ENCODE results near the gene PKP1.

PKP1 gene

DNA sequence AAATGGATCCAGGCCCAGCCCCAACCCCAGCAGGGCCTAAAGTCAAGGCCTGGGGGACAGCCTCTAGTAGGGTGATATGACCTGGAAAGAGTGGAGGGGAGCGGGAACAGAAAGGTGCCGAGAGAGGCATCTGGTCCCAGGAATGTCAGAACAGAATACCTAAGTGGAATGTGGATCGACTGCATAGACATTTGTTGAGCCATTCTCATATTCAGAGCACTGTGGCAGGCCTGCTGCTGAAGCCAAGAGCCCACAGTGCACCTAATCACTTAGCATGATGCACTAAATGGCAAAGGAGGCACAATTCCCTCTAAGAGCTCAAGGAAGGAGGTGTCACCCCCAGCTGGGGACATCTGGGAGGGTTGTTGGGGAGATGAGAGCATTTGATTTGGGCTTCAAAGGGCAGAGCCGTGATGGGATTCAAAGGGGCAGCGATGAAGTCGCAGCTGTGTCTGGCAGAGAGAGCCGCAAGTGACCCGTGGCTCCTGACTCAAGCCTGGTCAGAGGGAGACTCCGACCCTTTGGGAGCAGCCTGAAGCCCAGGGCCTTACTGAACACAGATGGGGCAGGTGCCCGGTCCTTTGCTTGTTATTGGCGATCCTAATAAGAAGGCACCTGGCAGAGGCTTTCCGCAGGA lies 8.6 kb upstream of the PKP1 start:
- Histone ChIP-seq H3K9me3 (ENCODE audit: control insufficient read depth, low read length) (no peaks in the 10 kb centered on the region), H3K9ac (ENCODE audit: low read length) (peak overlapping the region; percentile 47), H3K4me3 (ENCODE audit: low read length) (no peak overlapping the region), H3K27me3 (ENCODE audit: control insufficient read depth, insufficient read depth, low read length) (no peaks in the 10 kb centered on the region), H3K36me3 (ENCODE audit: control insufficient read depth, insufficient read depth, low read length) (no peaks in the 10 kb centered on the region), H3K4me1 (ENCODE audit: control insufficient read depth, insufficient read depth, low read length) (peaks cover 34% of the 10 kb centered on the region)

DNA sequence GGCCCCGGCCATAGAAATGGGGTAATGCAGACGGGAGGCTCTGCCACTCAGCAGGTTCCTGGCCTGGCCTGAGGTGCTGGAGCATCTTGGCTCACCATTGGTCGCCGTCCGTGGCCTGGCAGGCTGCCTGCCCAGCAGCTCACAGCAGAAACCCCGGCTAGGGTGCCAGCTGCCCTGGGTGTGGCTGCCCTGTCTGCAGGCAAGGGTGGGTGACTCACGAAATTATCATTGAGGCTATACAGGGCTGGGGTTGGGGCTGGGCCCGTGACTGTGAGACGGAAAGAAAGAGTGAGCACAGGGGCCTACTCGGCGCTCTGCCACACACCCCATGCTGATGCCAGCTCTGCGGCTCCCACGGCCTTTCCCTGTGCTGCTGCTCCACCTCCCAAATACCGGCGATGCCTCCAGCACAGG lies 8.0 kb upstream of the PKP1 start:
- Histone ChIP-seq H3K9ac (ENCODE audit: low read length) (peak overlapping the region; percentile 47), H3K27me3 (ENCODE audit: control insufficient read depth, insufficient read depth, low read length) (peaks cover under 1% of the 10 kb centered on the region), H3K36me3 (ENCODE audit: control insufficient read depth, insufficient read depth, low read length) (no peaks in the 10 kb centered on the region), H3K9me3 (ENCODE audit: control insufficient read depth, low read length) (no peaks in the 10 kb centered on the region), H3K4me1 (ENCODE audit: control insufficient read depth, insufficient read depth, low read length) (peaks cover 34% of the 10 kb centered on the region), H3K4me3 (ENCODE audit: low read length) (no peak overlapping the region)

DNA sequence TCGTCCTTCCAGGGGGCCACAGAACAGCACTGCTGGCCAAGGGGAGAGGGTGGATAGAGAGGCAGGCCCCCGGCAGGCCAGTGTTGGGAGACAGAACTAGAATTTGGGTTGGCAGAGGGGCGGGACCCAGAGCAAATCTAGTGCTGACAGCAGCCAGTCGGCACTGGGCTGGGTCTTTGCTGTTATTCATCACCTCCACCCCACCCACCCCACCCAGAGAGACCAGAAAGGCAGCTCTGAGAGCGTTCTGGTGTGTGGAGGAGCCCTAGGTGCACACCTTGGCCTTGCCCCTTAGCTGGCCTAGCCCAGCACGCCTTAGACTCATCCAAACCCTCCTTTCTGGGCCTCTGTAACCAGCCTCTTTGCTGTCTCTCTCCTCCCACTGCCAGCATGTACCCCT lies 6.4 kb upstream of the PKP1 start:
- H3K4me1 ChIP-seq (ENCODE audit: control insufficient read depth, insufficient read depth, low read length): peaks cover 34% of the 10 kb centered on the region
- no peak overlapping the region for H3K9ac ChIP-seq (ENCODE audit: low read length)
- no peaks in the 10 kb centered on the region for H3K9me3 ChIP-seq (ENCODE audit: control insufficient read depth, low read length)
- H3K27me3 ChIP-seq (ENCODE audit: control insufficient read depth, insufficient read depth, low read length): peaks cover 8% of the 10 kb centered on the region
- no peaks in the 10 kb centered on the region for H3K36me3 ChIP-seq (ENCODE audit: control insufficient read depth, insufficient read depth, low read length)
- H3K4me3 ChIP-seq (ENCODE audit: low read length): no peak overlapping the region

DNA sequence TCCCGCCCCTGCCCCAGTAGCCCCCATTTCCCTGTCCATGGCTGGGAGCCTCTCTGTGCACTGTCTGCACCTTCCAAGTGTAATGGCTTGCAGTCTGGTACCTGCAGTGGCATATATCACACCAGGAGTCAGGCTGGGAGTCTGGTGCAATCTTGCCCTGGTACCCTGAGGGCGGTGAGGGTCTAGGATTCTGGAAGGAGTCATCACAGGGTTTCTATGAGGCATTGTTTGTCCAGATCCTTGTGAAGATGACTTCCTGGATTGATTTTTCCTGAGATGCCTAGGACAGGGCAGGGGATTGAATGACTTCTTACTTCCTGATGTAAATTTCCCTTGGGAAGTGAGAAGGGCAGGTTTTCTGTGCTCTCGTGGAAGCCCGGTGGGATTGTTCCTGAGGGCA lies 5.9 kb upstream of the PKP1 start:
- Histone ChIP-seq H3K9me3 (ENCODE audit: control insufficient read depth, low read length) (no peaks in the 10 kb centered on the region), H3K4me1 (ENCODE audit: control insufficient read depth, insufficient read depth, low read length) (peaks cover 34% of the 10 kb centered on the region), H3K4me3 (ENCODE audit: low read length) (no peak overlapping the region), H3K36me3 (ENCODE audit: control insufficient read depth, insufficient read depth, low read length) (no peaks in the 10 kb centered on the region), H3K9ac (ENCODE audit: low read length) (no peak overlapping the region), H3K27me3 (ENCODE audit: control insufficient read depth, insufficient read depth, low read length) (peaks cover 8% of the 10 kb centered on the region)

DNA sequence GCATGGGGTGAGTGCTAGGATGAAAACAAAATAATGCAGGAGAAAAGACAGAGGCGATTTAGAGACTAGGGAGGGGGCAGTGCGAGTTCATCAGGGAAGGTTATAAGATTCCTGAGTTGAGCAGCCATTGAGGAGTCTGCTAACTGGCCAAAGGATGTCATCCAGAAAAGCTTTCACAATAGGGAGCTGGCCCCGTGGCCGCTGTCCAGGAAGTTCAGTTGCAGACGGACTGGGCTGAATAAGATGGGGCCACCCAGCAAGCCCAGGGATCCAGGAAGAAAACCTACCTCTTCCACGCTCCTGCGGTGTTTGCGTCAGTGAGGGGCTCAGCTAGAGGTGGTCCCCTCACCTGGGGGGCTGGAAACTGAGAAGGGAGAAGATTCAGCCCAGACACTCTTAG lies 4.0 kb upstream of the PKP1 start:
- Histone ChIP-seq H3K27me3 (ENCODE audit: control insufficient read depth, insufficient read depth, low read length) (peaks cover 26% of the 10 kb centered on the region), H3K4me3 (ENCODE audit: low read length) (no peak overlapping the region), H3K4me1 (ENCODE audit: control insufficient read depth, insufficient read depth, low read length) (peaks cover 46% of the 10 kb centered on the region), H3K9ac (ENCODE audit: low read length) (no peak overlapping the region), H3K9me3 (ENCODE audit: control insufficient read depth, low read length) (no peaks in the 10 kb centered on the region), H3K36me3 (ENCODE audit: control insufficient read depth, insufficient read depth, low read length) (no peaks in the 10 kb centered on the region)

DNA sequence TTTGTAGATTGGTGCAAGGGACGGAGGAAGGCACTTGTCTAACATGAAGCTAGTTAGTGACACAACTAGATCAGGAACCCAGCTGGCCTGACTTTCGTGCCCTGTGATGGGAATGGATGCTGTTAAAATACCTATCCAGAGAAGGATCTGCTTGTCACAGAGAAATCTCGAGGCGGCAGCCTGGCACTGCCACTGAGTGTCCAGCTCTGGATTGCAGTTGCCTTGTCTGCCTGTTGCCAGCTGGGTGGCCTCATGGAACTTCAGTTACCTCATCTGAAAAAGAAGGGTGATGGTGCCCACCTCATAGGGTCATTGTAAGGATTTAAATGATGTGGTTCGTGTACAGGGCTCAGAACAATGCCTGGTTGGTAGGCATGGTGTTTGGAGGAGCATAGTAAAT lies 2.4 kb upstream of the PKP1 start:
- Histone ChIP-seq H3K4me3 (ENCODE audit: low read length) (no peak overlapping the region), H3K4me1 (ENCODE audit: control insufficient read depth, insufficient read depth, low read length) (peaks cover 32% of the 10 kb centered on the region)

DNA sequence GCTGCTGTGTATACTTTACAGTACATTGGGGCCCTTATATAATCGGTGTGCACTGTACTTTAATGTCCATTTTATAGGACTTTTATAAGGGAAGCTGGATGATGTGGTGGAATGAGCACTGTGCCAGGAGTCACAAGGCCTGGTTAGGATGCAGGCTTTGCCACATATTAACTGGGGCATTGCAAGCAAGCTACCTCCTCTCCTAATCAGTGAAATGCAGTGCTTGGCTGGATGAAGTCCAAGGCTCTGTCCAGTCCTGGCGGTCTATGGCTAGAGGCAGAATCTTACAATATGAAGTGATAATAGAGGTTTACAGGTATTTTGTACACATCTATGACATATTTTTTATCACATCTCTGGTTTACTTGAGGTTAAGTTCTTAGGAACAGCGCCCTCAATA lies 1.7 kb upstream of the PKP1 start:
- H3K27me3 ChIP-seq (ENCODE audit: control insufficient read depth, insufficient read depth, low read length): peaks cover 45% of the 10 kb centered on the region
- H3K9ac ChIP-seq (ENCODE audit: low read length): no peak overlapping the region
- H3K9me3 ChIP-seq (ENCODE audit: control insufficient read depth, low read length): no peaks in the 10 kb centered on the region
- H3K4me1 ChIP-seq (ENCODE audit: control insufficient read depth, insufficient read depth, low read length): peaks cover 25% of the 10 kb centered on the region
- no peak overlapping the region for H3K4me3 ChIP-seq (ENCODE audit: low read length)
- H3K36me3 ChIP-seq (ENCODE audit: control insufficient read depth, insufficient read depth, low read length): no peaks in the 10 kb centered on the region

More for the DNA sequence above, 2.4 kb upstream of the PKP1 start:
- no peaks in the 10 kb centered on the region for H3K9me3 ChIP-seq (ENCODE audit: control insufficient read depth, low read length)
- H3K9ac ChIP-seq (ENCODE audit: low read length): no peak overlapping the region
- H3K27me3 ChIP-seq (ENCODE audit: control insufficient read depth, insufficient read depth, low read length): peaks cover 40% of the 10 kb centered on the region
- no peaks in the 10 kb centered on the region for H3K36me3 ChIP-seq (ENCODE audit: control insufficient read depth, insufficient read depth, low read length)

DNA sequence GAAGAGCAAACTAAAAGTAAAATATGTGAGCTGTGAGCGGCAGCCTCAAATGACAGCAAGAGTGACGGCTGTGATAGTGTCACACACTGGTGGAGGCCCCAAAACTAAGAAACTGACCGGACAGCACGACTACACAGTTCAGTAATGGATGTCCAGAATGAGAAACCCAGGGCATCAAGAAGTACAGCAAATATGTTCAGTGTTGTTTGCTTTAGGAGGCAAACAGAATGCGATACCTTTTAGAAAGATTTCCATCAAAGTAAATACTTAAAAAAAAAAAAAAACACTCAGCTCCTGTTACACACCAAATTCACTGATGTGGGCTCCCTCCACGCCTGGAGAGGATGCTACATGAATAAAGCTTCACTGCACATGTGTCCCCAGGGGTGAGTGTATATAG lies 1.1 kb upstream of the PKP1 start:
- peaks cover 45% of the 10 kb centered on the region for H3K27me3 ChIP-seq (ENCODE audit: control insufficient read depth, insufficient read depth, low read length)
- H3K9me3 ChIP-seq (ENCODE audit: control insufficient read depth, low read length): no peaks in the 10 kb centered on the region
- no peak overlapping the region for H3K9ac ChIP-seq (ENCODE audit: low read length)
- no peak overlapping the region for H3K4me3 ChIP-seq (ENCODE audit: low read length)
- H3K4me1 ChIP-seq (ENCODE audit: control insufficient read depth, insufficient read depth, low read length): peaks cover 19% of the 10 kb centered on the region
- no peaks in the 10 kb centered on the region for H3K36me3 ChIP-seq (ENCODE audit: control insufficient read depth, insufficient read depth, low read length)

DNA sequence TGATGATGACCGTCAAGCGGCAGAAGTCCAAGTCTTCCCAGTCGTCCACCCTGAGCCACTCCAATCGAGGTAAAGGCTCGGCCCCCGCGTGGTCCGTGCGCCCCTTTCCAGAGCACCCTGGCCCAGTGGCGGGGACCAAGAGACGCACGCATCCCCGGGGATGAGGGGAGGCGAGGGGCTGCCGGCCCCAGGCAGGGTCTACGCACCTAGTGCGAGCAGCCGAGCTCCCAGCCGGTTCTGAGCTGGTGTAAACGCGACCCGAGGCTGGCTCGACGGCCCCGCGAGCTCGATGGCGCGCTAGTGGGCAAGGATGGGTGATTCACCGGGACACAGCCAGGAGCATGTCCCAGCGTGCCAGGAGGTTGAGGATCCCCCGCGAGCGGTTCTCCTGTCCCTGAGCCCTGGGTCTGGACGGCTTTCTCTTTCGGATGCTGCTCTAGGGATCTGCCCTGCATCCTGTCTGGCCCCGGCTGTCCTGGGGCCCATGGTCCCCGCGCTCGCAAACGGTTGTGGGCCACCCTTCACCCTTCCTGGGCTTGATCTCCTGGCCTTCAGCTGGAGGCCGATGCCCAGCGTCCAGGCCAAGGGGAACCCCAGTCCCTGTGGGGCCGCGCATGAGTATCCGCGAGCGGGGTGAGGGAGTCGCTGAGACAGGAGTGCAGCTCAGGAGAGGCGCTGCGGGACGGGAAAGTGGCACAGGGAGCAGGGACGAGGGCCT lies 689 bp downstream of the PKP1 start:
- Histone ChIP-seq H3K4me3 (ENCODE audit: low read length) (no peak overlapping the region), H3K36me3 (ENCODE audit: control insufficient read depth, insufficient read depth, low read length) (no peaks in the 10 kb centered on the region), H3K27me3 (ENCODE audit: control insufficient read depth, insufficient read depth, low read length) (peaks cover 45% of the 10 kb centered on the region), H3K4me1 (ENCODE audit: control insufficient read depth, insufficient read depth, low read length) (peaks cover 13% of the 10 kb centered on the region), H3K9ac (ENCODE audit: low read length) (no peak overlapping the region), H3K9me3 (ENCODE audit: control insufficient read depth, low read length) (no peaks in the 10 kb centered on the region)

DNA sequence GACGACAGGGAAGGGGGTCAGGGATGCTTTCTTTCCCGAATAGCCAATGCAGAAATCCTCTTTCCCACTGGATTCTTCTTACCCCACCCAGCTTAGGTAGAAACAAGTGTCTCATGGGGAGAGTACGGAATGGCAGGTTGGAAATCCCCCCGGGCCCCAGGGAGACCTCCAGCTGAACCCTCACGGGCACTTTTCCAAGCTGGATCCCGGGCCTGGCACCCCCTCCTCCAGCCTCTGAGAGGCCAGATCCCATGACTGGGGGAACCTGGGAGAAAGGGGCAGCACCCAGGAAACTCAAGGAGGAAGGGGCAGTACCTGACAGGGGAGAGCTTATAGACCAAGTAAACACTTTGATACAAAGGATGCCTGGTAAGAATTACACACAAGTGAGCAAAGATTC lies 1.3 kb downstream of the PKP1 start:
- no peak overlapping the region for H3K9ac ChIP-seq (ENCODE audit: low read length)
- H3K4me3 ChIP-seq (ENCODE audit: low read length): no peak overlapping the region
- H3K36me3 ChIP-seq (ENCODE audit: control insufficient read depth, insufficient read depth, low read length): no peaks in the 10 kb centered on the region
- H3K4me1 ChIP-seq (ENCODE audit: control insufficient read depth, insufficient read depth, low read length): peaks cover 13% of the 10 kb centered on the region
- H3K27me3 ChIP-seq (ENCODE audit: control insufficient read depth, insufficient read depth, low read length): peaks cover 45% of the 10 kb centered on the region
- no peaks in the 10 kb centered on the region for H3K9me3 ChIP-seq (ENCODE audit: control insufficient read depth, low read length)

DNA sequence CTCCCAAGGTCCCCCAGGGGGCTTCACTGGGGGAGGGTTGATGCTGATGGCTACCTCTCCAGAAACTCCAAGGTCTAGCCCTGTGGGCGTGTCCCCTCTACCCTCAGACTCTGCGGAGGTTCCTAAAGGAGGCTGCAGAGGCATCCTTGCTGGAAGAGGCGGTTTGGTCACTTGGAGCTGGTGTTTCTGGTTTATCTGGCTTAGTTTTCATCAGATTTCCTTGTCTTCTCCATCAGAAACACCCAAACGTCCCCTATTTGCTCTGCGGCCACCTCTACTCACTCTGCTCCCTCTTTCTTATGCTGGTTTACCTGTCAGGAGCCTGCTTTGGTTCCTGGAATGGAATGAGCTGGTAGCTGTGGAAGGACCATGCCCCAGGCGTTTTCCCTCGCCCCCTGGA lies 2.5 kb downstream of the PKP1 start:
- no peak overlapping the region for H3K4me3 ChIP-seq (ENCODE audit: low read length)
- H3K4me1 ChIP-seq (ENCODE audit: control insufficient read depth, insufficient read depth, low read length): peaks cover 13% of the 10 kb centered on the region
- no peaks in the 10 kb centered on the region for H3K36me3 ChIP-seq (ENCODE audit: control insufficient read depth, insufficient read depth, low read length)
- no peaks in the 10 kb centered on the region for H3K9me3 ChIP-seq (ENCODE audit: control insufficient read depth, low read length)
- no peak overlapping the region for H3K9ac ChIP-seq (ENCODE audit: low read length)
- peaks cover 40% of the 10 kb centered on the region for H3K27me3 ChIP-seq (ENCODE audit: control insufficient read depth, insufficient read depth, low read length)

DNA sequence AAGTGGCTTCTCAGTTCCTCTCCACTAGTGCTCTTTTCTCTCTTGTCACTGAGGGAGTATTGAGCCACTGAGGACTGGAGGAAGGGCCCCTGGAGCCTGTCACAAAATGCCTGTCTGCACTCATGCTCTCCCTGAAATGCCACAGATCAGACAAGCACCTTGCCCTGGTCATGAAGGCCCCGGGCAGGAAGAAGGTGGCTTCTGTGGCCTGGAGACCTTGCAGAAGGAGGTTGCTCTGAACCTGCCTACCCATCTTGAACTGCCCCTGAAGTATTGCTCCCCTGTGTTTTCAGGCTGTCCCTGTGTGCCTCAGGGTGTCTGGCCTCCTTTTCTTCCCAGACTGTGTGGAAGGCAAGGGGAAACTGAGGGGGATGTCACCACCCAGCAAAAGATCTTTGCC lies 3.1 kb downstream of the PKP1 start:
- Histone ChIP-seq H3K4me3 (ENCODE audit: low read length) (no peak overlapping the region), H3K4me1 (ENCODE audit: control insufficient read depth, insufficient read depth, low read length) (peaks cover 13% of the 10 kb centered on the region), H3K9ac (ENCODE audit: low read length) (no peak overlapping the region), H3K27me3 (ENCODE audit: control insufficient read depth, insufficient read depth, low read length) (peaks cover 37% of the 10 kb centered on the region), H3K36me3 (ENCODE audit: control insufficient read depth, insufficient read depth, low read length) (no peaks in the 10 kb centered on the region), H3K9me3 (ENCODE audit: control insufficient read depth, low read length) (no peaks in the 10 kb centered on the region)
